GM21786 (cell line): Measurements from ENCODE around the gene GSN.
"Not testable (repeated sequence)": the region's sequence is repeated elsewhere in the genome, so short reads cannot be mapped to it uniquely, and the experiment has no call there.

Source experiments
- ATAC-seq: cut with Tn5 transposase; IDR thresholded peaks from one replicate; pipeline ENCODE4 v1.9.1; 2021; ENCODE audit not compliant: unreplicated experiment

The GSN gene

GRCh38 chr9:121286973-121287741 lies 19.2 kb downstream of the GSN start:
- no peak for ATAC-seq

- no peak for ATAC-seq
Measured at GRCh38 chr9:121288673-121289025, 20.7 kb downstream of the GSN start.

DNA sequence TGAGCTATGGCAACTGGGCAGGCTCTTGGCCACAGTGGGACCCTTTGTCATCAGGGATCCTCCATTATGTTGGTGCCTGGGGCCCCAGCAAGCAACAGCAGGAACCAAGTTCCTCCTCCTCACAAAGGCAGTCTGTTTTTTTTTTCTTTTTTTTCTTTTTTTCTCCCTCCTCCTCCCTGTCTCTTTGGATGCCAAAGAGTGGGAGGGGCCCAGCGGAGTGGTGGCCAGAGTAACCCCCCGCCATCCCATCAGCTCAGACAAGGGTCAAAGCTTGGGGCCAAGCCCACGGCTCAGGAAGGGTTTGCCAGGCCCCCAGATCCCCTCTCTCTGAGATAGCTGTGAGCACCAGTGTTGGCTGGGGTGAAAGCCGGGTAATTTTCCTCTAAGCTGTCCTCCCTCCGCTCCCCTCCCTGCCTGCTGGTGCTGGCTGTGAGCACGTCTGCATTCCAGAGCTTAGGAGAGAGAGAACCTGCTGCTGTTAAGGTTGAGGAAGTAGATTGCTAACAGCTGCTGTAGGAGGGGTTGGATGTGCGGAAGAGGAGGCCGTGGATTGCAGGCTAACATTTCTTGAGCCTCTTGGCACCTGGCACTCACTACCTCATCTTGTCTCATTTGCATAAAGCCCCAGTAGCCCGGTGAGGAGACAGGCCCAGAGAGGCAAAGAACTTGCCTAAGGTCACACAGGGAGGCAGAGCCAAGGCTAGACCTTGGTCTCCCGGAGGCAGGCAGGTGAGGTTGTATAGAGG lies 21.2 kb downstream of the GSN start:
- no peak for ATAC-seq

GRCh38 chr9:121289772-121290370 lies 21.9 kb downstream of the GSN start:
- ATAC-seq, result no peak

DNA sequence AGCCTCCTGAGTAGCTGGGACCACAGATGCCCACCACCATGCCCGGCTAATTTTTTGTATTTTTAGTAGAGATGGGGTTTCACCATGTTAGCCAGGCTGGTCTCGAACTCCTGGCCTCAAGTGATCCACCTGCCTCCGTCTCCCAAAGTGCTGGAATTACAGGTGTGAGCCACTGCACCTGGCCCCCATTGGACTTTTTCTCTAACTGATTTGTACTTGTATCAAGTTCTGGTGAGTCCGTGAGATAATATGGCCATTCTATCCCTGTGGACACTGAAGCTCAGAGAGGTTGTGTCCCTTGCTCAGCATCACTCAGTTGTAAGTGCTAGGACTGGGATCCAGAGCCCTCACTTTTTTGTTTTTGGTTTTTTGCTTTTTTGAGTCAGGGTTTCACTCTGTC lies 23.6 kb downstream of the GSN start:
- ATAC-seq, result not testable (repeated sequence)

DNA sequence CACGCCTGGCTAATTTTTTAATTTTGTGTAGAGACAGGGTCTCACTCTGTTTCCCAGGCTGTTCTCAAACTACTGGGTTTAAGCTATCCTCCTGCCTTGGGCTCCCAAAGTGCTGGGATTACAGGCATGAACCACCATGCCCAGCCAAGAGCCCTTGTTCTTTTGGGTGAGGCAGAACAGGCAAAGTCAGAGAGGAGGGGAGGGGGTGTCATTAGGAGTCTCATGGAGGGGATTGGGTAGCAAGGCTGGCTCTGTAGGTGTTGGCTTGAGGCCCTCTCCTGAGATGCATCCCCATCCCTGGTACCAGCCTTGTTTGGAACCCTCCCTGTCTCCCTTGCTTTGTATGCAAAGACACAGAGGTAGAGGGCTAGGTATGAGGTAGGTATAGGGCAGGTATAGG lies 24.1 kb downstream of the GSN start:
- no peak for ATAC-seq

GRCh38 chr9:121292801-121293241 lies 24.9 kb downstream of the GSN start:
- no peak for ATAC-seq

GRCh38 chr9:121294151-121294743 lies 26.3 kb downstream of the GSN start:
- ATAC-seq, result no peak

GRCh38 chr9:121294866-121295661 lies 27.1 kb downstream of the GSN start:
- ATAC-seq, result no peak

- no peak for ATAC-seq
Measured at GRCh38 chr9:121295662-121296191, 27.8 kb downstream of the GSN start.

GRCh38 chr9:121296213-121297127 lies 28.5 kb downstream of the GSN start:
- no peak for ATAC-seq

GRCh38 chr9:121297389-121297788 lies 29.4 kb downstream of the GSN start:
- ATAC-seq, result no peak

DNA sequence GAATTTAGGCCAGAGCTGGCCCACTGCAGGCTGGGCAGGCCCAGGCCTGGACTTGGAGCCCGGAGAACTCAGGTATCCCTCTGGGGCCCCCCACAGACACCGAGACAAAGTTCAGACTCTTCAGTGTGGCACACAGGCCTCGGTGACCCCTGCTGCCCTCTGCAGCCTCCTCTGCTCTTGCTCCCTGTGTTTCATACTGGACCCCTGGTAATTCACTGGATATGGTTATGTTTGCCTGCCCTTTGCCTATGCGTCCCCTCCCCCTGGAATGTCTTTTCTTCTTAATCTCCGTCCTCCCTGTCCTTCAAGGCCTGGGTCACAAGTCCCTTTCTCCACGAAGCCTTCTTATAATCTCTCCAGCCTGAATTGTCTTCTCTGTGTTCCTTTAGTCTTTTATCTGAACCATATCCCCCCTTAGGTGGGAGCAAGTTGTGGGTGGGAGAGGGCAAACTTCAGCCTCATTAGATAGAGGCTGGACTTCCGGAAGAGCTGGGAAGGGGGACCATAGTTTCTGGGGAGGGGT lies 30.1 kb downstream of the GSN start:
- ATAC-seq, result no peak

DNA sequence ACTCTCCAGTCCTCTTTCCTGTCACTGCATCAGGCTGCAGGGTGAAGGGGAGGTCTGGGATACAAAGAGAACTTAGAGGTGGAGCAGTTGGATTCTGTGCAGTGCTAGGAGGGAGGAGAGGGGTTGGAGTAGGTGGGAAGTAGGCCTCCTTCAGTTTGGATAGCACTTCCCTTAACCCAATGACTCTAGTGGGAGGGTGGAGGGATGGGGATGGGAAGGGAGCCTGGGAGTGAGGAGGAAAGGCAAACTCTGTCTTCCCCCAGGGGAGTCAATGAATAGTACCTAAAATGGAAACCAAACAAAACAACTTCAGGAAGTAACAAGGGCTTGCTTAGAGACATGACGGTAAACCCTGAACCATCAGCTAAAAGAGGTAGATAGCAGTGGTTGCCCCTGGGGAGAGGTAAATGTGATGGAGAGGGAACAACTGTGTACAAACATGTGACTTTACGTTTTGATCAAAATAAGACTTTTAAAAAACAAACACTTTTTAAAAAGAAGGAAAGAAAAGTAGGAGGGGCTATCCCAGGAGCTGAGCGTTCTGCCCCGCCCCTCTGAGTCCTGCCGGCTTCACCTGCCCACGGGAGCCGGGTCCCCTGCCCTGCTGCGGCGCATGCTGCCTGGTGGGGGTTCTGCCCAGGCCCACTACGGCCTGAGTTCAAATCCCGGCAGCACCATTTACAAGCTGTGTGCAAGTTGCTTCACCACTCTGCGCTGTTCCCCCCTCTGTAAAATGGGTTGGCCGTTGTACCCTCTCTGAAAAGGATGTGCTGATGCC lies 30.9 kb downstream of the GSN start:
- no peak for ATAC-seq

- ATAC-seq, result peak; percentile 42
Measured at GRCh38 chr9:121299467-121300282, 31.7 kb downstream of the GSN start.

DNA sequence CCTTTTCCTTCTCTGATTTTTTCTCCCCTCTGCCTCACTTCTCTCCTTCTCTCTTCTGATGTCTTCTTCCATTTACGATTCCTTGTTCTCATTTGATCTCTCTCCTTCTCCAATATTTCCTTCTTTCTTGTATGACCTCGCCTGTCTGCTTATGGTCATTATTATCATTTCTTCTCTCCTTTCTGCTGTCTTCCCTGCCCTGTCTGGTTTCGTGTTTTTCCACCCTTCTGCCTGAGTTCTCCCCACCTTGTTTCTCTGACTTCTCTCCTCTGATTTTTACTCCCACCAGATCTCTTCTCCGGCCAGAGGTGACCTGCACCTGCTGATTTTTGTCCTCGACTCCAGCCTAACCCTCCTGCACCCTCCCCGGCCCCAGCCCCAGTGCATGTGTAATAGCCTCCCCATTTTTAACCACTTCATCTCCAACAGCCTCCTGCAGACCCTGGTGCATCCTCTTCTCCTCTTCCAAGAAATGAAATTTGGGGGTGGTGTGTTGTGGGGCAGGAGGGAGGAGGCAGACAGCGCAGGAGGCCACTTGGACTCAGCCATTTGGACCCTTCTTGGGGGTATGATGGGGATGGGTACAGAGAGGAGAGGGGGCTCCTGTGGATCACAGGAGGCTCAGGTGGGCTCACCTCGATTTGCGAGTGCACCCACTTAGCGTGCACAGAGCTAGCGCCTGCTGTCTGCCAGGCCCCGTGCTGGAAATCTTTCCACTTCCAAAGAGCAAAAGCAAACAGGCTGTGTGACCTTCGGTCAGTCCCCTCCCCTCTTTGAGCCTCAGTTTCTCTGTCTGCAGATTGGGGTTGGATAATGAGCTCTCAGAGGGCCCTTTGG lies 32.5 kb downstream of the GSN start:
- ATAC-seq, result no peak

- ATAC-seq, result no peak
Measured at GRCh38 chr9:121301881-121302286, 33.9 kb downstream of the GSN start.
